ENCODE measurements around the gene IL26.
"Not testable (repeated sequence)": the region's sequence is repeated elsewhere in the genome, so short reads cannot be mapped to it uniquely, and the experiment has no call there.

Gene IL26

DNA sequence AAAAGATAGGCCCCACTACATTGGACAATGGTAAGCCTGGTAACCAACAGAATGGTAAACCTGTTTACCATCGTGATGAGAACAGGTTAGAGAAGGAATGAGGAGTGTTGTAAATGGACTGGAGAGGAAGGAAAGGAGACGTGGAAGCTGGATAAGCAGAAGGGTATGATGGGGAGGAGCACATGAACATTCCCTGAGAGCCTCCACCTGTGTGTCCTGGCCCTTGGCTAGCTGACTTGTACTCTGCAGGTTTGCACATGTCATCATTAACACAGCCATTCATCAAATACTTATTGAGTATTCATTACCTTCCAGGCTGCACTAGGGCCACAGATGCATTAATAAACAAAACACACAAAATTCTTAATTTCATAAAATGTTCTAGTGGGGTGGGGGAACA, 4.3 kb upstream of the IL26 start:
- no peak for DNase-seq (ENCODE audit: low read depth)
- TF ChIP-seq, protein P1, sequence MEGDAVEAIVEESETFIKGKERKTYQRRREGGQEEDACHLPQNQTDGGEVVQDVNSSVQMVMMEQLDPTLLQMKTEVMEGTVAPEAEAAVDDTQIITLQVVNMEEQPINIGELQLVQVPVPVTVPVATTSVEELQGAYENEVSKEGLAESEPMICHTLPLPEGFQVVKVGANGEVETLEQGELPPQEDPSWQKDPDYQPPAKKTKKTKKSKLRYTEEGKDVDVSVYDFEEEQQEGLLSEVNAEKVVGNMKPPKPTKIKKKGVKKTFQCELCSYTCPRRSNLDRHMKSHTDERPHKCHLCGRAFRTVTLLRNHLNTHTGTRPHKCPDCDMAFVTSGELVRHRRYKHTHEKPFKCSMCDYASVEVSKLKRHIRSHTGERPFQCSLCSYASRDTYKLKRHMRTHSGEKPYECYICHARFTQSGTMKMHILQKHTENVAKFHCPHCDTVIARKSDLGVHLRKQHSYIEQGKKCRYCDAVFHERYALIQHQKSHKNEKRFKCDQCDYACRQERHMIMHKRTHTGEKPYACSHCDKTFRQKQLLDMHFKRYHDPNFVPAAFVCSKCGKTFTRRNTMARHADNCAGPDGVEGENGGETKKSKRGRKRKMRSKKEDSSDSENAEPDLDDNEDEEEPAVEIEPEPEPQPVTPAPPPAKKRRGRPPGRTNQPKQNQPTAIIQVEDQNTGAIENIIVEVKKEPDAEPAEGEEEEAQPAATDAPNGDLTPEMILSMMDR (IDR thresholded peaks at IDR 0.05; ENCODE audit: low read depth, low read length, missing control alignments): no peak
- no peak overlapping the region for H3K4me3 ChIP-seq (ENCODE audit: low read depth, low read length)

GRCh38 chr12:68227356-68227755, 1.7 kb upstream of the IL26 start:
- no peak for DNase-seq (ENCODE audit: low read depth)
- TF ChIP-seq, protein P1 (IDR thresholded peaks at IDR 0.05; ENCODE audit: low read depth, low read length, missing control alignments): no peak
- no peak overlapping the region for H3K4me3 ChIP-seq (ENCODE audit: low read depth, low read length)

DNA sequence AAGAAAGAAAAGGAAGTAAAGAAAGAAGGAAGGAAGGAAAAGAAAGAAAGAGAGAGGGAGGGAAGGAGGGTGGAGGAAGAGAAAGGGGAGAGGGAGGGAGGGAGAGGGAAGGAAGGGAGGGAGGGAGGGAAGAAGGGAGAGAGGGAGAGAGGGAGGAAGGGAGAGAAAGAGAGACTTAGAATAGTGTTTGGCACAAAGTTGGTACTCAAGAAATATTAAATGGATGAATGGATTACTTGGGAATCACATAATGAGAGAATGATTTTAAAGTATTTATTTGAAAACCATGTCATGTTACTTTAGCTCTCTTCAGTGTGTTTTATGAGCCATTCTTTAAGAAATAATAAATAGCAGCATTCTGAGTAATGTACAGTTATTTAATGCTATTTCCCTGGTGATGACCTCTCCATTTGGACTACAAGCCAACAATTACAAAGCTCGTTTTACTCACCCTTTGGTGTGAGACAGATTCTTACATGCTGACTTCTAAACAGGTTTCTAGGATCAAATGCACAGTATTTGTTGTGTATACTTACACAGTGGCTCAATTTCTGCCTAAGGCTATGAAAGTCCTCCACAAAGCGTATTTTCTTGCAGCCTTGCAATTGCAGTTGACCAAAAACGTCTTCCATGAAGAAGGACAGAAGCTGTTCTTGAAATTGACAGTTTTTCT, 861 bp downstream of the IL26 start:
- TF ChIP-seq, protein P1 (IDR thresholded peaks at IDR 0.05; ENCODE audit: low read depth, low read length, missing control alignments): no peak
- no peak for DNase-seq (ENCODE audit: low read depth)
- no peak overlapping the region for H3K4me3 ChIP-seq (ENCODE audit: low read depth, low read length)

GRCh38 chr12:68223067-68223747, 2.4 kb downstream of the IL26 start:
- TF ChIP-seq, protein P1 (IDR thresholded peaks at IDR 0.05; ENCODE audit: low read depth, low read length, missing control alignments): peak; percentile 88
- no peak overlapping the region for H3K4me3 ChIP-seq (ENCODE audit: low read depth, low read length)
- peak; percentile 66 for DNase-seq (ENCODE audit: low read depth)

DNA sequence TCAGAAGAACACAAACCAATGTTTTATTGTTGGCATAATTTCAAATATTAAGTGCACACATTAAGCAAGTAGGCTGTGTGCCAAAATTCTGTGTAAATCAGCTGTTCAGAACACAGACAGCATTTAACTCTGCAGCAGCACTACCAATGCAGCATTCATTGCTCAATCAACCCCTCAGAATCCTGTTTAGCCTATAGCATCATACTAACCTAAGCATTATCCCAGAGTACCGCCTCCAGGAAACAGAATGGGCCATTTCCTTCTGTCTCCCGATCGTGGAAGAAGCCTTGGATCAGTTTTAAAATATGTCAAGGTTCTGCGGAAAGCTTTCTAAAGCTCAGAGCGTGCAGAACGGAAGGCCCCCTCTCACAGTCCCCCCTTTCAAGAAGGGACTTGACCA, 3.3 kb downstream of the IL26 start:
- H3K4me3 ChIP-seq (ENCODE audit: low read depth, low read length): no peak overlapping the region
- TF ChIP-seq, protein P1 (IDR thresholded peaks at IDR 0.05; ENCODE audit: low read depth, low read length, missing control alignments): no peak
- no peak for DNase-seq (ENCODE audit: low read depth)

- TF ChIP-seq, protein P1 (IDR thresholded peaks at IDR 0.05; ENCODE audit: low read depth, low read length, missing control alignments): no peak
- no peak for DNase-seq (ENCODE audit: low read depth)
Measured at GRCh38 chr12:68221497-68221896, 4.1 kb downstream of the IL26 start.

GRCh38 chr12:68210875-68211274, 14.7 kb downstream of the IL26 start:
- DNase-seq (ENCODE audit: low read depth): no peak
- TF ChIP-seq, protein P1 (IDR thresholded peaks at IDR 0.05; ENCODE audit: low read depth, low read length, missing control alignments): no peak
- no peak overlapping the region for H3K4me3 ChIP-seq (ENCODE audit: low read depth, low read length)

More at GRCh38 chr12:68221497-68221896, 4.1 kb downstream of the IL26 start:
- H3K4me3 ChIP-seq (ENCODE audit: low read depth, low read length): no peak overlapping the region

- not testable (repeated sequence) for H3K4me3 ChIP-seq (ENCODE audit: low read depth, low read length); DNase-seq (ENCODE audit: low read depth)
Measured at GRCh38 chr12:68209048-68209728, 16.4 kb downstream of the IL26 start.
